ENCODE measurements around the gene ZDHHC14. TPM values are rescaled to one million over a fixed set of nuclear protein-coding genes. Genes with fewer than 3 reads are reported as not detected.

Gene ZDHHC14
- total RNA-seq, 2 experiments from 2014 or later: 1.7 to 2.5 TPM

DNA sequence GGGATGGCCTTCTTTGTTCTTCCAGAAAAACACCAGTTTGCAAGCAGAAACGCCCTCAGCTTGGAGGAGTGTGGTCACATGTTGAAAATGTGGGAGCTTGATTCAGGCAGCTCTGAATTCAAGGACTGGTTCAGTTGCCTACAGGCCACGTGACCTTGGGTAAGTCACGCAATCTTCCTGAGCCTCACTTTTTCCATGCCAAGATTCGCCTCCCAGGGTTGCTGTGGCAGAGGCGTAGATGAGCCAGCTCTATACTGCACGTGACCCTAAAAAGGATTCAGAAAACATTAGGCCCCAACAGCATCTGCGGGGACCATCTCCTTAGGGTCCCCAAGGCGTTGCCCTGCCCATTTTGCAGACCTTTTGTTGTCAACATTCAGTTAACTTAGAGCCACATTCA, 330.1 kb downstream of the ZDHHC14 start:
- Mint-ChIP-seq H3K36me3 (ENCODE audit: low read depth) (no peaks in the 10 kb centered on the region), H3K4me1 (ENCODE audit: low read depth) (no peaks in the 10 kb centered on the region), H3K9me3 (no peaks in the 10 kb centered on the region), H3K4me3 (no peak overlapping the region), H3K27ac (no peak overlapping the region), H3K27me3 (no peaks in the 10 kb centered on the region)
- ATAC-seq: no peak
- TF ChIP-seq CTCF (IDR thresholded peaks at IDR 0.05): no peak
- intact Hi-C loops (cut with micrococcal nuclease): no loop called here
- DNase-seq: peak; percentile 5
- POLR2A ChIA-PET: interaction anchor here (1.6 kb wide), 1 partner anchor 12 kb away, joined by 3 read pairs; no protein-coding TSS in a partner anchor
- CTCF ChIA-PET: interaction anchor here (1.3 kb wide), 1 partner anchor 396 kb away, joined by 4 read pairs; no protein-coding TSS in a partner anchor

DNA sequence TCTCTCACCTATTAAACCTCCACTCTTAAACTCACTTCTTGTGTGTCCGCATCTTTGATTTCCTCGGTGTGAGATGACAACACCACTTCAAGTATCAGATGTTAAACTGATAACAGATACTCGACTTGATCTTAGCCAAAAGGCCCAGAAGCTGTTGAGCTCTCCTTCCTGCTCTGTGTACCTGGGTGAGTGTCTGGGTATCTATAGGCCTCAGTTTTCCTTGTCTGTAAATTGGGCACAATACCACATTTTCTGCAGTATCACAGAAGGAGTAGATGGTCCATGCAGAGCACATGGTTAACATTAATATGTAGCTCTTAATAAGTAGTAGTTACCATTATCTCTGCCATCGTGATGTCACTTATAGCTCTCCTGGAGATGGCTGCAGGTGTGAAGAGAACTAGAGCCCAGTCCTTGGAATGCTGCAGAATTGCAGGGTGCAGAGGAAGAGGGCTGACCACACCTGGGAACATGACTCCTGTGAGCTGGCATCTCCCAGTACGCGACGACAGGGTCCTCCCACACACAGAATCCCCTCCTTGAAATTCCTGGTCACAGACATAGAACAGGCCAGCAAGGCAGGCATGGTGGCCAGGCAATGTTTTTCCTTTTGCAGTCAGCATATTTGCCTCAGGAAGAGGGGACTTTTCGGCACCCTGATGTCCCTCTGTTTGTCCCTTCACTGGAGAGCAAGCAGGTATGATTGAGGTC, 331.8 kb downstream of the ZDHHC14 start:
- H3K4me1 Mint-ChIP-seq (ENCODE audit: low read depth): no peaks in the 10 kb centered on the region
- intact Hi-C loops (cut with micrococcal nuclease): no loop called here
- H3K36me3 Mint-ChIP-seq (ENCODE audit: low read depth): no peaks in the 10 kb centered on the region
- no peak for TF ChIP-seq CTCF (IDR thresholded peaks at IDR 0.05)
- ChIA-PET POLR2A (no interaction called here), CTCF (interaction anchor here (1.5 kb wide), 1 partner anchor 46 kb away, joined by 3 read pairs; no protein-coding TSS in a partner anchor)
- ATAC-seq: no peak
- H3K4me3 Mint-ChIP-seq: no peak overlapping the region
- DNase-seq: no peak
- no peaks in the 10 kb centered on the region for H3K9me3 Mint-ChIP-seq
- H3K27me3 Mint-ChIP-seq: no peaks in the 10 kb centered on the region
- no peak overlapping the region for H3K27ac Mint-ChIP-seq

DNA sequence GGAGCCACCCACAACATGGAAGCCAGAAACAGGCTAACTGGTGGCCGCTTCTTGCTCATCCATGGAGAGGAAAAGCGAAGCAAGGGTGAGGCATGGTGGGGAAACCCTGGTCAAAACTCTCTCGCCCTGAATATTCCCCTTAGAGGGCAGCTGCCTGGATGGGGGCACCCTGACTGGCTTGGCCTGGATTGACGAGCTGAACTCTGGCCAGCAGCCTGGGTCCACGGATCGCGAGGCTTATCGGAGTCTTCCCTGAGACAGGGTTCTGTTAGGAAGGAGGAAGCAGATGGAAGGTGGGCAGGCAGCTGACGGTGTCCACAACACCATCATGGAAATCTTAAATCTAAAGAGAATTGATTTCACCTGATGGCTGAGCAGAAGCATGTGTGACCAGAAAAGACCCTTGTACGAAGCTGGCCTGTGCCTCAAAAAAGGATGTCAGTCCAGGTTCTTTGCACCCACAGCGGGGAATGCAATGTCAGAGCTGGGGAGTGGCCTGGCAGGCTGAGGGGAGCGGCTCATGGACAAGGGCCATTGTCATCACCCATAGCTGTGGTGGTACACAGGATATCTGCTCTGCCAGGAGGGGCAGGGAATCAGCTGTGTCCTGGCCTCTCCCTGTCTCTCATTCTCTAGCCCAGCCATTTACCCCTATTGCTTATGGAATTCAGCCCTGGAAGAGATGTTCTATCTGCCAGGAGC, 332.6 kb downstream of the ZDHHC14 start:
- H3K27ac Mint-ChIP-seq: no peak overlapping the region
- ATAC-seq (no peak), DNase-seq (no peak)
- ChIA-PET CTCF (interaction anchor here (1.5 kb wide), 1 partner anchor 47 kb away, joined by 3 read pairs; no protein-coding TSS in a partner anchor), POLR2A (interaction anchor here (0.6 kb wide), 1 partner anchor 26 kb away, joined by 3 read pairs; no protein-coding TSS in a partner anchor)
- H3K4me3 Mint-ChIP-seq: no peak overlapping the region
- TF ChIP-seq CTCF (IDR thresholded peaks at IDR 0.05): no peak
- H3K36me3 Mint-ChIP-seq (ENCODE audit: low read depth): no peaks in the 10 kb centered on the region
- intact Hi-C loops (cut with micrococcal nuclease): no loop called here
- H3K9me3 Mint-ChIP-seq: no peaks in the 10 kb centered on the region
- H3K4me1 Mint-ChIP-seq (ENCODE audit: low read depth): no peaks in the 10 kb centered on the region
- H3K27me3 Mint-ChIP-seq: no peaks in the 10 kb centered on the region

GRCh38 chr6:157714153-157714490, 333.1 kb downstream of the ZDHHC14 start:
- no peak for ATAC-seq
- no peaks in the 10 kb centered on the region for H3K36me3 Mint-ChIP-seq (ENCODE audit: low read depth)
- POLR2A ChIA-PET: no interaction called here
- H3K4me1 Mint-ChIP-seq (ENCODE audit: low read depth): no peaks in the 10 kb centered on the region
- no peaks in the 10 kb centered on the region for H3K9me3 Mint-ChIP-seq
- CTCF ChIA-PET: interaction anchor here (1.5 kb wide), 1 partner anchor 48 kb away, joined by 3 read pairs; no protein-coding TSS in a partner anchor
- no peak overlapping the region for H3K4me3 Mint-ChIP-seq
- no peaks in the 10 kb centered on the region for H3K27me3 Mint-ChIP-seq
- TF ChIP-seq CTCF (IDR thresholded peaks at IDR 0.05): no peak
- H3K27ac Mint-ChIP-seq: no peak overlapping the region
- intact Hi-C loops (cut with micrococcal nuclease): no loop called here
- DNase-seq: no peak

DNA sequence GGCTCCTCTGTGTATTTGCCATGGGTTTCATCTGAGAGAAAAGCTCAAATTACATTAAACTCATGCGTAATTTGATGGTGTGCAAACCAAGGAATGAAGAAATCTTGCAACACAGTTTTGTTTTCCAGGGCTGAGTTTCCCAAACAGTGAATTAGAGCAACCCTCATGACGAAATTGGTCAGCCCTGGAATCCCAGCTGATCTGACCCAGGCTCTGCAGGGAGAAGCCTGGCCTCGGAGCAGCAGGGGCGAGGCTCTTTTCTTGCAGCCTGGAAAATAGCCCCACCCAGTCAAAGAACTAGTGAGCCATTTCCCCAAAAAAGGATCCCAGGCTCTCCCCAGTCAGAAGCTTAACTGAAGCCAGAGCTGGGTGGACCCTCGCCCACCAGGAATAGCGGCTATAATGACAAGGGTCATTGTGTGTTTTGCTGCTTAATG, 334.8 kb downstream of the ZDHHC14 start:
- Mint-ChIP-seq H3K27me3 (peaks cover 2% of the 10 kb centered on the region), H3K4me3 (no peak overlapping the region), H3K9me3 (no peaks in the 10 kb centered on the region), H3K27ac (no peak overlapping the region), H3K4me1 (ENCODE audit: low read depth) (no peaks in the 10 kb centered on the region), H3K36me3 (ENCODE audit: low read depth) (no peaks in the 10 kb centered on the region)
- no peak for TF ChIP-seq CTCF (IDR thresholded peaks at IDR 0.05)
- no peak for ATAC-seq
- no peak for DNase-seq
- POLR2A ChIA-PET: interaction anchor here (0.6 kb wide), 1 partner anchor 133 kb away, joined by 7 read pairs; no protein-coding TSS in a partner anchor
- CTCF ChIA-PET: no interaction called here
- intact Hi-C loops (cut with micrococcal nuclease): no loop called here

Measured in activated CD8-positive, alpha-beta T cell treated with anti-CD3 and anti-CD28 coated beads for 36 hours (primary cell).